ENCODE measurements around the gene SLC4A1.

Gene SLC4A1

GRCh38 chr17:44308320-44308818 lies 40.4 kb upstream of the SLC4A1 start, which contains the start of gene RUNDC3A:
TSS of gene RUNDC3A (plus strand) at chr17:44308601. CDS start at chr17:44308833, 232 bp downstream.
- TF ChIP-seq CTCF (IDR thresholded peaks at IDR 0.05; ENCODE audit: low read depth, low read length, missing control alignments) = no peak

DNA sequence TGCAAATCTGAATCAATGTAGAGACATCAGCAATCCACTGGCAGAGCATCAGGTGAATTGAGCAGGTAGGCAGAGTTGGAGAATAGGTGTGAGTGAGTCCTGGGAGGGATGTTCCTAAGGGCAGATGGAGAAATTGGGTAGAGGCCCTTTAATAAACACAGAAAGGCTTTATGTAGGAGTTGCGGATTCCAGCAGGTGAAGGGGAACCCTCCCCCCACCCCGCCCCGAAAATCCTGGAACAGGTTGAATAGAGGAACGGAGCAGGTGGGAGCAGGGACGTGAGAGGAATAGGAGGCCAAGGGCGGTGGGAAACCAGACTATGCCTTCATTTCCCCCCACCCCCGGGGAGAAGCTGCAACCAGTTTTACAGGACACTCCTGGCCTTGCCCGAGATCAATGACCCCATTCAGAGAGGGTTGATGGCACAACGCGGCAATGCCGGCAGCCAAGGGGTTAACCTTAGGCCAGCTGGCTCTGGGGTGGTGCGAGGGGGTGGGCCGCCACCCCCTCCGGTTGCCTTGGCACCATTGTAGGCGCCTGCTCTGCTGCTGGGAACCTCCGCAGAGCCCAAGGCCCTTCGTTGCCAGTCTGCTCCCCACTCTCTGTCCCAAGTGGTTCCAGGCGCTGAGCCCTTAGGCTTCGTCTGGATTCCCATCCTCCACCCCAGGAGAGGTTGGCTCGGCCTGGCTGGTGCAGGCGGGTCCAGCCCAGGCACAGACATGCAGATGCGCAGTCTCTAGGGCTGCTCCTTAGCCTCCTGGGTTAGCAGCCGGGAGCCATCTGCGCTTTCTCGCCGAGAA lies 39.7 kb upstream of the SLC4A1 start:
- H3K4me3 ChIP-seq (ENCODE audit: low read depth, low read length) = no peak overlapping the region
- no peak for TF ChIP-seq CTCF (IDR thresholded peaks at IDR 0.05; ENCODE audit: low read depth, low read length, missing control alignments)
- no peak for DNase-seq (ENCODE audit: low read depth)

More at GRCh38 chr17:44308320-44308818, 40.4 kb upstream of the SLC4A1 start, which contains the start of gene RUNDC3A:
- no peak within 1 kb of the TSS; the same call in 1 of the 2 replicates for H3K4me3 ChIP-seq (ENCODE audit: low read depth, low read length)
- DNase-seq (ENCODE audit: low read depth) = no peak

DNA sequence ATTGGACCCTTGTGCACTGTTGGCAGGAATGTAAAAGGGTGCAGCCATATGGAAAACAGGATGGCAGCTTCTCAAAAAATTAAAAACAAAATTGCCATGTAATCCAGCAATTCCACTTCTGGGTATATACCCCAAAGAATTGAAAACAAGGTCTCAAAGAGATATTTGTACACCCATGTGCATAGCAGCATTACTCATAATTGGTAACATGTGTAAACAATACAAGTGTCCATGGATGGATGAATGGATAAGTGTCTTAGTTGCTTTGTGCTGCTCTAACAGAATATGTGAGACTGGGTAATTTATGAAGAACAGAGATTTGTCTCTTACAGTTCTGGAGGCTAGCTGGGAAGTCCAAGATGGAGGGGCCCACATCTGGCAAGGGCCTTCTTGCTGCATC lies 36.7 kb upstream of the SLC4A1 start:
- TF ChIP-seq CTCF (IDR thresholded peaks at IDR 0.05; ENCODE audit: low read depth, low read length, missing control alignments) = no peak
- no peak overlapping the region for H3K4me3 ChIP-seq (ENCODE audit: low read depth, low read length)
- DNase-seq (ENCODE audit: low read depth) = no peak

DNA sequence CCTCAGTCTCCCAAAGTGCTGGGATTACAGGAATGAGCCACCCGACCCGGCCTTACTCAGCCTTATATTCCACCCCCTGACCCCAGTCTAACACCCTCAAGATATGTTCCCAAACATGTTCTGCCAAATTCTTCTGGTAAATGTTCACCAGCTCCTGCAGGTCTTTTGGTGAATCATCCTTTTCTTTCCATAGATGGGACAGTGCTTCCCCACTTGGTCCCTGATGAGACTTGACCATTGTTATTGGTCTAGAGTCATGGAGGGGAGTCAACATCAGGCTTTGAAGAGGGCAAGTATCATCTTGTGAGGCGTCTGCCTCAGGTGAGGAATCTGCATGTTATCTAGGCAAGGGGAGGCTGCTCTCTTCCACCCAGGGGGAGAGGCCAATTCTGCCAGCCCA lies 30.0 kb upstream of the SLC4A1 start:
- no peak for DNase-seq (ENCODE audit: low read depth)
- H3K4me3 ChIP-seq (ENCODE audit: low read depth, low read length) = no peak overlapping the region
- TF ChIP-seq CTCF (IDR thresholded peaks at IDR 0.05; ENCODE audit: low read depth, low read length, missing control alignments) = no peak

- TF ChIP-seq CTCF (IDR thresholded peaks at IDR 0.05; ENCODE audit: low read depth, low read length, missing control alignments) = no peak
- DNase-seq (ENCODE audit: low read depth) = no peak
- H3K4me3 ChIP-seq (ENCODE audit: low read depth, low read length) = no peak overlapping the region
Observed at GRCh38 chr17:44293509-44294226, 25.7 kb upstream of the SLC4A1 start.

GRCh38 chr17:44287651-44288050 lies 19.7 kb upstream of the SLC4A1 start:
- no peak for DNase-seq (ENCODE audit: low read depth)
- no peak for TF ChIP-seq CTCF (IDR thresholded peaks at IDR 0.05; ENCODE audit: low read depth, low read length, missing control alignments)
- H3K4me3 ChIP-seq (ENCODE audit: low read depth, low read length) = no peak overlapping the region

Measured in GM12864 (cell line).